WERI-Rb-1 (cell line): ENCODE data around the gene GIT2.

Source experiments
- DNase-seq: peaks from one replicate; pipeline ENCODE4 v3.0.0-alpha.2; 2020
- H3K27ac ChIP-seq: fragments of 250-450 bp; sonication (Bioruptor Pico); 2 replicates; pipeline ENCODE4 v1.5.1; 2020; ENCODE audit warnings: mild to moderate bottlenecking, moderate library complexity
- H3K27me3 ChIP-seq: fragments of 250-450 bp; sonication (Bioruptor Pico); 2 replicates; pipeline ENCODE4 v1.5.1; 2021; ENCODE audit warnings: mild to moderate bottlenecking, low read depth, moderate library complexity; ENCODE audit not compliant: insufficient read depth, severe bottlenecking
- H3K36me3 ChIP-seq: fragments of 250-450 bp; sonication (Bioruptor Pico); 2 replicates; pipeline ENCODE4 v1.5.1; 2020; ENCODE audit warnings: mild to moderate bottlenecking, moderate library complexity
- H3K4me3 ChIP-seq: 2 replicates; pipeline ENCODE4 v1.5.1; 2011; ENCODE audit warnings: low read depth, mild to moderate bottlenecking, control low read depth, low read length
- H3K9me3 ChIP-seq: fragments of 250-450 bp; sonication (Bioruptor Pico); 2 replicates; pipeline ENCODE4 v1.5.1; 2021; ENCODE audit warnings: mild to moderate bottlenecking, moderate library complexity; ENCODE audit not compliant: severe bottlenecking
- CTCF ChIP-seq: IDR thresholded peaks from 2 replicates; pipeline ENCODE4 v1.5.1; 2011; ENCODE audit warnings: low read depth, mild to moderate bottlenecking, control low read depth, inconsistent platforms, low read length

GIT2 gene

GRCh38 chr12:109961612-109962011, 34.6 kb downstream of the GIT2 start:
- TF ChIP-seq CTCF: no peak
- no peak for DNase-seq
- no peak overlapping the region for H3K4me3 ChIP-seq
- peaks cover 59% of the 10 kb centered on the region for H3K36me3 ChIP-seq
- H3K27ac ChIP-seq: no peak overlapping the region
- no peaks in the 10 kb centered on the region for H3K9me3 ChIP-seq
- H3K27me3 ChIP-seq: no peaks in the 10 kb centered on the region

GRCh38 chr12:109961201-109961600, 35.0 kb downstream of the GIT2 start:
- H3K9me3 ChIP-seq: no peaks in the 10 kb centered on the region
- no peak for TF ChIP-seq CTCF
- no peaks in the 10 kb centered on the region for H3K27me3 ChIP-seq
- H3K27ac ChIP-seq: no peak overlapping the region
- H3K4me3 ChIP-seq: no peak overlapping the region
- peaks cover 59% of the 10 kb centered on the region for H3K36me3 ChIP-seq
- DNase-seq: no peak

- no peak for TF ChIP-seq CTCF
- H3K36me3 ChIP-seq: peaks cover 54% of the 10 kb centered on the region
- H3K4me3 ChIP-seq: no peak overlapping the region
- DNase-seq: no peak
- H3K27ac ChIP-seq: no peak overlapping the region
- H3K27me3 ChIP-seq: no peaks in the 10 kb centered on the region
- H3K9me3 ChIP-seq: no peaks in the 10 kb centered on the region
Observed at GRCh38 chr12:109959411-109960093, 36.6 kb downstream of the GIT2 start.

GRCh38 chr12:109958374-109958773, 37.8 kb downstream of the GIT2 start:
- no peak for TF ChIP-seq CTCF
- H3K36me3 ChIP-seq: peaks cover 50% of the 10 kb centered on the region
- no peaks in the 10 kb centered on the region for H3K27me3 ChIP-seq
- H3K27ac ChIP-seq: no peak overlapping the region
- H3K9me3 ChIP-seq: no peaks in the 10 kb centered on the region
- no peak for DNase-seq
- H3K4me3 ChIP-seq: no peak overlapping the region

GRCh38 chr12:109953656-109954055, 42.5 kb downstream of the GIT2 start:
- H3K27ac ChIP-seq: no peak overlapping the region
- TF ChIP-seq CTCF: no peak
- no peak for DNase-seq
- H3K27me3 ChIP-seq: no peaks in the 10 kb centered on the region
- no peak overlapping the region for H3K4me3 ChIP-seq
- H3K36me3 ChIP-seq: peaks cover 54% of the 10 kb centered on the region
- H3K9me3 ChIP-seq: no peaks in the 10 kb centered on the region

GRCh38 chr12:109952873-109953272, 43.3 kb downstream of the GIT2 start:
- Histone ChIP-seq H3K27me3 (no peaks in the 10 kb centered on the region), H3K36me3 (peaks cover 53% of the 10 kb centered on the region), H3K27ac (no peak overlapping the region), H3K9me3 (no peaks in the 10 kb centered on the region), H3K4me3 (no peak overlapping the region)
- no peak for TF ChIP-seq CTCF
- no peak for DNase-seq
